GM23248 (cell line): ENCODE measurements around the gene RIBC2.

ENCODE experiments used
- EZH2 ChIP-seq: fragments of 200-600 bp; sonication (generic); IDR thresholded peaks from 2 replicates; pipeline ENCODE4 v1.6.1; 2018; ENCODE audit warnings: antibody characterized with exemption, mild to moderate bottlenecking; ENCODE audit not compliant: insufficient read depth, poor library complexity, severe bottlenecking
- EZH2phosphoT487 ChIP-seq: fragments of 200-600 bp; sonication (generic); IDR thresholded peaks from 2 replicates; pipeline ENCODE4 v1.6.1; 2018; ENCODE audit warnings: antibody characterized with exemption, moderate library complexity, mild to moderate bottlenecking, low read depth; ENCODE audit not compliant: insufficient read depth

DNA sequence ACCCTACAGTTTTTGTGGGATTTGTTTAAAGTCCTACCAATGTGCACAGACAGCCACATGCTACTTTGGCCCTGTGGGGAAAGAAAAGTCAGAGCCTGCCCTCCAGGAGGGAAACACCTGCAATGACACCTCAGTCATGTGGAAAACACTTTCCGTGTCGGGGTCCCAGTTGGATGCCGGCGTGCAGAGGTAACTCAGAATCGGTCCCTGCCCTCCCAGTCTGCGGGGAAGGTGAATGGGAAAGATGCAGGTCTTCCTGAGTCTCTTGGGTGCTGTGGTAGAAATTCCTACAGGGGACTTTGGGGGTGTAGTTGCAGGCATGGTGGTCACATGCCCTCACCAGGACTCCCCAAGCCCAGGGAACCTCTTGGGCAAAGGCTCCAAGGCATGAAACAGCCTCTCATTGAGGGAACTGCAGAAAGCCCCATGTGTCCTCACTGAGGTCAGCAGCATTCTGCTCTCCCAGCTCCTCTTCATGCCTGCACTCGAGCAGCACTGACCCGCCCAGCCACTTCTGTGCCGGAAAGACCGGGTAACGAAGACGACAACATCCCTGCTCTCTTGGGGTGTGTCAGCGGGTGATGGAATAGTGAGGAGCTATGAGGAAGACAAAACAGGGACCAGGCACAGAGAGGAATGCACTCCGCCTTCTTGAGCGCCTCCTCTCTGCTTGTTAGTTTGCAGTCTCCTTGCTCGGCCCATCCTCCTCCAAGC is 4.7 kb downstream of the RIBC2 start:
- no peak for TF ChIP-seq EZH2
- TF ChIP-seq EZH2phosphoT487, result no peak
